Body of pancreas (tissue), 4 donors: Measurements from ENCODE around the gene PLPP3. TPM values are rescaled to one million over a fixed set of nuclear protein-coding genes. Genes with fewer than 3 reads are reported as not detected.
A peak's percentile ranks its signal among the peaks of the same experiment; 100 is the strongest.

Source experiments
- ATAC-seq: fragments of 150-250 bp; one replicate; pipeline ENCODE4 v1.9.1; 2016
- DNase-seq, 4 donors: peaks; one replicate each; pipeline ENCODE4 v3.0.0-alpha.2; 2019
- H3K27ac ChIP-seq, 4 donors: fragments of 200-600 bp; sonication (generic); 1 replicate in 3 of 4; 2 replicates in 1 of 4; pipeline versions ENCODE4 v1.5.1 to v1.6.1; 2016 to 2019; ENCODE audit warnings: mild to moderate bottlenecking in 1 of 4, mixed read lengths in 1 of 4, moderate library complexity in 1 of 4
- H3K27me3 ChIP-seq, 2 donors: fragments of 200-600 bp; sonication (generic); one replicate each; pipeline ENCODE4 v1.6.0; 2016; ENCODE audit warnings: mild to moderate bottlenecking in 1 of 2
- H3K36me3 ChIP-seq, 2 donors: fragments of 200-600 bp; sonication (generic); replicated peaks in 1 of 2; 2 replicates each; pipeline ENCODE4 v1.5.1; 2016; ENCODE audit warnings: low read depth in 2 of 2; ENCODE audit not compliant: insufficient read depth in 1 of 2
- H3K4me1 ChIP-seq: fragments of 200-600 bp; sonication (generic); one replicate; pipeline ENCODE4 v1.6.0; 2016
- H3K4me3 ChIP-seq, 2 donors: fragments of 200-600 bp; sonication (generic); 1 replicate in 1 of 2; 2 replicates in 1 of 2; pipeline ENCODE4 v1.5.1; 2016 to 2019
- H3K9me3 ChIP-seq, 3 donors: fragments of 200-600 bp; sonication (generic); 1 replicate in 2 of 3; 2 replicates in 1 of 3; pipeline ENCODE4 v1.5.1; 2016
- CTCF ChIP-seq, 7 experiments: fragments of 450-650 bp in 4 of 7; fragments of 200-600 bp in 3 of 7; sonication (generic) in 3 of 7; IDR thresholded peaks; one replicate each; pipeline ENCODE4 v1.5.1; 2016 to 2019; ENCODE audit warnings: antibody characterized with exemption in 7 of 7
- POLR2A ChIP-seq, 3 donors: fragments of 450-650 bp; IDR thresholded peaks; one replicate each; pipeline ENCODE4 v1.6.1; 2016; ENCODE audit warnings: antibody characterized with exemption in 3 of 3, mild to moderate bottlenecking in 2 of 3
- WGBS, 2 donors: methylation state at CpG; one replicate each; pipeline ENCODE4 v1.1.5; 2017; 5-methylcytosine and 5-hydroxymethylcytosine counted together
- intact Hi-C: fragments of 100-400 bp; cut with DNase I; formaldehyde crosslinking; loops from one replicate; pipeline ENCODE4 v1.15.1; 2023
- total RNA-seq, 2 donors: library from RNA; depleted of rRNA; stranded (reverse); fragments of >200 nt; gene quantifications; one replicate each; pipeline ENCODE4 v1.1.0, GENCODE V29; 2016

Gene PLPP3
- total RNA-seq, 2 donors from 2014 or later = 35.8 to 52.7 TPM

- Histone ChIP-seq H3K27me3 (no peaks in the 10 kb centered on the region), H3K36me3 (no peaks in the 10 kb centered on the region), H3K4me3 (no peak overlapping the region), H3K9me3 (no peaks in the 10 kb centered on the region), H3K27ac (peak overlapping the region in 3 of 4 donors; percentile 13 to 38 (median 37)), H3K4me1 (peaks cover 81% of the 10 kb centered on the region)
- intact Hi-C loops = no loop called here
- 44 to 48% methylated on average over 9 of the region's 9 CpGs for WGBS, 2 donors
- peak; percentile 47 for ATAC-seq
- TF ChIP-seq POLR2A (IDR thresholded peaks at IDR 0.05) (no peak), CTCF (IDR thresholded peaks at IDR 0.05) (no peak)
- peak in 1 of 4 donors; percentile 28 for DNase-seq
Measured at GRCh38 chr1:56566061-56566744, 13.2 kb downstream of the PLPP3 start.

- DNase-seq = no peak
- Histone ChIP-seq H3K4me3 (no peak overlapping the region), H3K9me3 (no peaks in the 10 kb centered on the region), H3K27me3 (no peaks in the 10 kb centered on the region), H3K27ac (peak overlapping the region in 2 of 4 donors; percentile 1 to 16), H3K4me1 (peaks cover 70% of the 10 kb centered on the region), H3K36me3 (no peaks in the 10 kb centered on the region)
- intact Hi-C loops = no loop called here
- TF ChIP-seq POLR2A (IDR thresholded peaks at IDR 0.05) = no peak
- no peak for TF ChIP-seq CTCF (IDR thresholded peaks at IDR 0.05)
- 58 to 67% methylated on average over 2 of the region's 2 CpGs for WGBS, 2 donors
- ATAC-seq = no peak
Measured at GRCh38 chr1:56564615-56565014, 14.7 kb downstream of the PLPP3 start.

GRCh38 chr1:56563568-56563967 lies 15.8 kb downstream of the PLPP3 start:
- Histone ChIP-seq H3K9me3 (no peaks in the 10 kb centered on the region), H3K4me3 (no peak overlapping the region), H3K27ac (peak overlapping the region in 3 of 4 donors; percentile 1 to 65 (median 17)), H3K36me3 (no peaks in the 10 kb centered on the region), H3K4me1 (peaks cover 60% of the 10 kb centered on the region), H3K27me3 (no peaks in the 10 kb centered on the region)
- intact Hi-C loops = no loop called here
- no peak for TF ChIP-seq POLR2A (IDR thresholded peaks at IDR 0.05)
- TF ChIP-seq CTCF (IDR thresholded peaks at IDR 0.05) = no peak
- ATAC-seq (peak; percentile 27), DNase-seq (no peak)
- 45 to 47% methylated on average over 3 of the region's 3 CpGs for WGBS, 2 donors

GRCh38 chr1:56562891-56563452 lies 16.4 kb downstream of the PLPP3 start:
- intact Hi-C loops = no loop called here
- TF ChIP-seq CTCF (IDR thresholded peaks at IDR 0.05) = no peak
- no peak for TF ChIP-seq POLR2A (IDR thresholded peaks at IDR 0.05)
- Histone ChIP-seq H3K4me3 (no peak overlapping the region), H3K27ac (peak overlapping the region in 3 of 4 donors; percentile 1 to 65 (median 17)), H3K9me3 (no peaks in the 10 kb centered on the region), H3K4me1 (peaks cover 62% of the 10 kb centered on the region), H3K36me3 (no peaks in the 10 kb centered on the region), H3K27me3 (no peaks in the 10 kb centered on the region)
- ATAC-seq = no peak
- 23 to 33% methylated on average over 2 of the region's 2 CpGs for WGBS, 2 donors
- DNase-seq = no peak
